Glomerular endothelial cell (primary cell): ENCODE results near the gene MSL2. TPM values are rescaled to one million over a fixed set of nuclear protein-coding genes. Genes with fewer than 3 reads are reported as not detected.

ENCODE experiments used
- total RNA-seq: library from RNA; depleted of rRNA; stranded (reverse); fragments of >200 nt; gene quantifications from 2 replicates; pipeline ENCODE4 v1.2.3, GENCODE V29; 2015

Gene MSL2
- total RNA-seq, 1 donor from 2014 or later: 22.6 TPM

Other genes starting within 250 kb of the MSL2 start
- gene PPP2R3A, start 230.6 kb downstream of the MSL2 start, total RNA-seq: 12.8 and 15.9 TPM in 2 replicates
- 31.2 and 56.0 TPM in 2 replicates for gene PCCB, start 54.0 kb upstream of the MSL2 start, total RNA-seq